CD4-positive, alpha-beta T cell treated with Interleukin-6 at 100 ng/mL for 8 hours (primary cell): ENCODE data around the gene POLN.

ENCODE experiments used
- DNase-seq: peaks from one replicate; pipeline ENCODE4 v3.0.0-alpha.2; 2020; ENCODE audit warnings: mixed read lengths, low spot score

POLN gene

DNA sequence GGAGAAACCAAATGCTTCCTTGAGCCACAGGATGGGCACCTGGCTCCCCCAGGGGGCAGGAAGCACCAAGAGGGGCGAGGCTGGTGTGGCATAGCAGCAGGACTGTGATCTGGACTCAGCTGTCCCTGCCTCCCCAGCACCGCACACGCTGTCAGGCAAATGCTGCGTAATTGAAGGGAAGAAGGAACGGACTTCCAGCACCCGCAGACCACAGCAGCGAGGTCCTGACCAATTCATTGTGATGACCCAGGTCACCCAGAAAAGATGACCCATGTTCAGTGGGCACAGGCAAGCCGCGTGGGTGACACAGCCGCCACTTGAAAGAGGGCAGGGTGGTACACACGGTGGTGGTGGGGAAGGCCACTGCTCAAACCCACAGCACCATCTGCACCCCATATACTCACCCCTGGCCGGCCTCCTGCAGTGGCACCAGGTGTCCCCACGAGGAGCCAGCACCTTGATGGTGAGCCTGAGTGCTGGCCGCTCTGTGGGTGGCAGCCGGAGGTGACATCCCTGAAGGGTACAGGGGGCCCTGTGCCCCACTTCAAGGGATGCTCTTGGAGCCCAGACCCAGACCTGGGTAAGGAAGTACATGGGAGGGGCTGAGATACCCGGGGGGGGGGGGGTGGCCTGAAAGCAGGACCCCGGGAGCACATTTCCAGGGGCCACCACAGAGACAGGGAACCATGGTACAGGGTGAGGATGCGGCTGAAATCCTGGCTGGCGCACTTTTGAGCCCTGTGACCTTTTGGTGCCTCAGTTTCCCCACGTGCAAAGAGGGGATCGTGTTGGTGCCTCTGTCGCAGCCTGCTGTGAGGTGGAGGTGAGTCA lies 171.3 kb downstream of the POLN start:
- no peak for DNase-seq

GRCh38 chr4:2069986-2070385 lies 171.9 kb downstream of the POLN start:
- DNase-seq: no peak

GRCh38 chr4:2069161-2069971 lies 172.6 kb downstream of the POLN start:
- DNase-seq: no peak

- DNase-seq: no peak
Measured at GRCh38 chr4:2068566-2068965, 173.4 kb downstream of the POLN start.

- no peak for DNase-seq
Measured at GRCh38 chr4:2068198-2068470, 173.8 kb downstream of the POLN start.

DNA sequence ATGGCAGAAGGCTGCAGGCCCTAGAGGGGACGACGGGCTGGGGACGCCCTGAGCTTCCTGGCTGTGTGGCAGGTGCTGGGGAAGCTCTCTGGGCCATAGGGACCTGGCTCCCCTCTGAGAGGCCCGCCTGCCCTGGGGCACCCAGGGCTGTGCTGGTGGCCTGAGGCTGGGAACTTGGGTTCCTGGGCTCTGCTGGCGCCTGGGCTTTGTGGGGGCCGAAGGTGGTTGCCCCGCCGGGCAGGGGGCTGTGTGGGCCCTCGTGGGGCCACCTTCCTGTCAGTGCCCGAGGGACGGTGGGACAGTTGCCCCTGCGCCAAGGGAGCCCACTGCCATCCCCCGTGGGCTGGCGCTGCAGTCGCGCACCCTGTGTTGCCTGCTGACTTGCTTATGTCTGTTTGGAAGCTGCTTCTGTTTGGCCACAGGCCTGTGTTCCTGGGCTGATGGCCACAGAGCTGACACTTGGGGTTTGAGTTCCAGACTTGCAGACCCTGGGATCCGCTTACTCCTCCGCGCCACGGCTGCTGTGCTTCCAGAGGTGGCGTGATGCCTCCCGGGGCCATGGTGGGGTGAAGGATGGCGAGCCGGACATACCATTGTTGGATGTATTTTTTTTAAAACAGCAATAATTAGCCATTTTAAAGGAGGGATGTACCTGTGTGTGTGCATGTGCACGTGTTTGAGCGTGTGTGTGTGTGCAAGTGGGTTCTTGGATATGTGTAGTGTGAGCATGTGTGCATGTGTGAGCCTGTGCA lies 174.3 kb downstream of the POLN start:
- DNase-seq: no peak

GRCh38 chr4:2066571-2067445 lies 175.1 kb downstream of the POLN start:
- no peak for DNase-seq

GRCh38 chr4:2066011-2066551 lies 175.8 kb downstream of the POLN start:
- DNase-seq: no peak

GRCh38 chr4:2065106-2065930 lies 176.6 kb downstream of the POLN start:
- no peak for DNase-seq

GRCh38 chr4:2064276-2064991 lies 177.5 kb downstream of the POLN start:
- no peak for DNase-seq

DNA sequence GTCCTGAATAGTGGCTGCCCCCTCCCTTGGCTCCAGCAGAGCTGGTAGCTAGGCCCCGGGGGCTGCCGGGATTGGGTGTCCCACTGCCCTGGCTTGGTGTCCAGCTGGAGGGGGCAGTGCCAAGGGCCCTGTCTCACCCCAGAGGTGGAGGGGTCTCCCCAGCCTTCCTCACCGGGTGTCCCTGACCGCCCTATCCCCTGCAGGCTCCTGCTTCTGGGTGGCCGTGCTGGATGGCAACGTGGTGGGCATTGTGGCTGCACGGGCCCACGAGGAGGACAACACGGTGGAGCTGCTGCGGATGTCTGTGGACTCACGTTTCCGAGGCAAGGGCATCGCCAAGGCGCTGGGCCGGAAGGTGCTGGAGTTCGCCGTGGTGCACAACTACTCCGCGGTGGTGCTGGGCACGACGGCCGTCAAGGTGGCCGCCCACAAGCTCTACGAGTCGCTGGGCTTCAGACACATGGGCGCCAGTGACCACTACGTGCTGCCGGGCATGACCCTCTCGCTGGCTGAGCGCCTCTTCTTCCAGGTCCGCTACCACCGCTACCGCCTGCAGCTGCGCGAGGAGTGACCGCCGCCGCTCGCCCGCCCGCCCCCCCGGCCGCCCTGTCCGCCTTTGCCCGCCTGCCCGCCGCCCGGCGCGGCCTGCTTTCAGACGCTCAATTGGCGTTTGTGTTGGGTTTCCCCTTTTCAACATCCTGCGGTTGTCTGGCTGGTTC lies 178.2 kb downstream of the POLN start:
- no peak for DNase-seq

DNA sequence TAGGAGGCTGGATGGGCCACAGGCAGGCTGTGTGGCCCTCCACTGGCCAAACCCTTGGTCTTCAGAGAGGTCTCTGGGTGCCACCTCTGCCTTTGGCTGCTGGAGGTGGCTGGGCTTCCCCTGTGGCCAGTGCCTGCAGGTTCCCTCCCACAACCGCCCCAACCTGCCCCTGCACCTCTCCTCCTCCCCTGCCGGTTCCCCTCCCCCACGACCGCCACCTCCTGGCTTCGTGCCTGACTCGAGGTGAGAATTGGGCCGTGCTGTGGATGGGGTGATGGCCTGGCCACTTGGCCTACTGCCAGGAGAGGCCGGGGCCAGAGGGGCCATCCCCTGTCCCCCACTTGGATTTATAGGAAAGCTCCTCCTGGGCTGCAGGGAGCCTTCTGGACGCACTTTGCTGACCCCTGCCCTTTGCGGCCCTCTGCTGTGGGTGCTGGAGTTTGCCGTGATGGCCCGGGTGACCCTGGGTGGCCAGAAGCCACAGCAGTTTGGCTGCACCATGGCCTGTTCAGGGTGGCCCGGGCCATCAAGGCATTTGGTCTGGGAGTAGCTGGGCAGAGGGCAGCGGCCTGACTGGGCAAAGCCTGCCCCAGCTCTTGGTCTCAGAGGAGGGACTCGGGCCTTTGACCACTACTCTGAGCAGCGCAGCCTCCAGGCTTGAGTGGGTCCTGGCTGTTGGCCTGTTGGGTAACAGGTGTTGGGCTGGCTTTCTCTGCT lies 179.0 kb downstream of the POLN start:
- no peak for DNase-seq

GRCh38 chr4:2062168-2062807 lies 179.6 kb downstream of the POLN start:
- DNase-seq: no peak

DNA sequence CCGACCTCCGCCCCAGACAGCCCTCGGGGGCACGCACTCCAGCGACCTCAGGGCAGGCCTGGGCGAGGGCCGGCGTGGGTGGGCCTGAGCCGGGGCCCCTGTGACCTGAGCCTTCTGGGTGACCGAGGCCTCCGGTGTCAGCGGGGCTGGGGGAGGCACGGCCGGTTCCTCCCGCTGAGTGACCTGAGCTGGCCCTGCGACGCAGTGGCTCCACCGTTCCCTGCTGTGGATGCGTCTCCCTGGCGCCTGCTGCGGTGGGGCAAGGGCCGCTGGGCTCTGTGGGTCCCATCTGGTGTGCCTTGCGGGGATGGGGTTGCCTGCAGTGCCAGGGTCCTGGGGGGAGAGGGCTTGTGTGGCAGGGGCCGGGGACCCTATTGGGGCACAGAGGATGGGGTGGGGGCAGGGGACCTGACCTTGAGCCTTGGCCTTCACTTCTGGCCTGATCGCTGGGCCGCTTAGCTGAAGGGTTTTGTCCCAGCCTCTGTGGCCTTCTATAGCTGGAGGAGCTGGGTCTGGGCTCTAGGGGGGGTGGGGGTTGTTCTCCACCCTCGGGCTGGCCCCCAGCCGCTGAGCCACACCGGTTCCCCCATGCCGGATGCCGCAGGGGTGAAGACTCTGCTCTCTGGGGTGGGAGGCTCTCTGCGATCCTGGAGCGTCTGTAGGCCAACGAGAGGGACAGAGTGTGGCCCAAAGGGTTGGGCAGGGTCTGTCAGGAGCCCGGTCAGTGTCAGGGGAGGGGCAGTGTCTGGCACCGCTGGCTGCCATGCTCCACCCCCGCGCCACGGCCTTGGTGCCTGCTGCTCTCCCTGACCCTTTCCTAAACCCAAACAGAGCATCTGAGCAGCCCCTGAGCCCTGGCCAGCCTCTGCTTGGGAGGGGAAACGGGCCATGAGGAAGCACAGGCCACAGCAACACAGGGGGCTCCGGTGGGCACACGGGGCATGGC lies 180.5 kb downstream of the POLN start:
- DNase-seq: no peak

GRCh38 chr4:2060611-2061185 lies 181.2 kb downstream of the POLN start:
- no peak for DNase-seq

DNA sequence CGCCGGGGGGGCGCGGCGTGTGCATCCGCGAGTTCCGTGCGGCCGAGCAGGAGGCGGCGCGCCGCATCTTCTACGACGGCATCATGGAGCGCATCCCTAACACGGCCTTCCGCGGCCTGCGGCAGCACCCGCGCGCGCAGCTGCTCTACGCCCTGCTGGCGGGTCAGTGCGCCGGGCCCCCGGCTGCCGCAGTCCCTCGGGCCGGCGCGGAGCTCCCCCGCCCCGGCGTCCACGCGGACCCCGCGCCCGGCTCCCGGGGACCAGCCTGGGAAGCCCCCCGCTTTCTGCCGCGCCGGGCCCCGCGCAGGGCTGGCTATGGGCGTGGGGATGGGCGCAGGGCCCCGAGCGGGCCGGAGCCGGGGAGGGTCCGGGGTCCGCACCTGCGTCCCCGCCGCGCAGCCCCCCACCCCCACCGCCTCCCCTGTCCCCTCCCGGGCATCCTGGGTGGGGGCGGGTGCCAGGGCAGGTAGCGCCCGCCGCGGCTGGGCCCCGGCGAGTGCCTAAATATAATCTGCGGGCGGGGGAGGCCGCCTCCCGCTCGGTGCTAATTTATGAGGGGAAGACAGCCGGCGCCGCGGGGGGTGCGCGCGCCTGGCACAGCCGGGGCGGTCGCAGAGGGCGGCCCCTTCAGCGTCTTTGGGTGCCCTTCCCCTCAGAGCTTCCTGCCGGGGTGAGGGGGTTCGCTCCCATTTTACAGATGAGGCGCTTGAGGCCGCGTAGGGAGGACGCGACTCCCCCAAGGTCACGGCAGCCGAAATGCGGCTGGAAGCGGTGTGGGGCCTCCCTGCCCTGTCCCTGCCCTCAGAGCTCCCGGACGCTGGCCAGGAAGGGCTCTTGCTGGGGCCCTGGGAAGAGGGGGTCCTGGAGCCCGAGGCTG lies 182.0 kb downstream of the POLN start:
- DNase-seq: no peak
